Suppressor macrophage treated with lipopolysaccharide for 4 hours (primary cell): ENCODE results near the gene PPP1R14D.

ENCODE experiments used
- DNase-seq: peaks from one replicate; pipeline ENCODE4 v3.0.0-alpha.2; 2020

The PPP1R14D gene

DNA sequence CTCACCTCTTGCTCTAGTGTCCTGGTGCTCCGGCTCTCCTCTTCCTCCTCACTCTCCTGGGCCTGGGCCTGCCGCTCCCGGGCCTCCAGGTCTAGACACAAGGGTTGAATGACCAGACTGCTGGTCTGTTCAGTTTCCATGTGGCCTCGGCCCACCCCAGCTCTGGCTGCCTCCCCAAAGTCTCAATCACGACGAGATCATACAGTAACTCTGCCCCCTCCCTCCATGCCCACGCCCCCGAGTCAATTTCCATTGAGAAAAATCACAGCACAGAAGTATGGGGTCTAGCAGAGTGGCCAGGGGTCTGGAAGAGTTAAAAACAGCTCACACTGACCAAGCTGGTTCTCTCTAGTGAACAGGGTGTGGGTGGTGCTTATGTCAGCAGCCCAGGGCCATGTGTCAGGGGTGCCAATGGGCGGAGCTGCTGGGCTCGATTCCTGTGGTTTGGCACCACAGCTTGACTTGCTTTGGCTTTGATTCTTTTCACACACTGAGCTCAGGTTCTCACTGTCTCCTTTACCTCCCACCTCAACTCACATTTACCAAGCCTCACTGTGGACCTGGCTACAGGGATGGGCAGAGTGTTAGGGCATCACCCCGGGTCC, 51.9 kb downstream of the PPP1R14D start:
- peak; percentile 66 for DNase-seq

DNA sequence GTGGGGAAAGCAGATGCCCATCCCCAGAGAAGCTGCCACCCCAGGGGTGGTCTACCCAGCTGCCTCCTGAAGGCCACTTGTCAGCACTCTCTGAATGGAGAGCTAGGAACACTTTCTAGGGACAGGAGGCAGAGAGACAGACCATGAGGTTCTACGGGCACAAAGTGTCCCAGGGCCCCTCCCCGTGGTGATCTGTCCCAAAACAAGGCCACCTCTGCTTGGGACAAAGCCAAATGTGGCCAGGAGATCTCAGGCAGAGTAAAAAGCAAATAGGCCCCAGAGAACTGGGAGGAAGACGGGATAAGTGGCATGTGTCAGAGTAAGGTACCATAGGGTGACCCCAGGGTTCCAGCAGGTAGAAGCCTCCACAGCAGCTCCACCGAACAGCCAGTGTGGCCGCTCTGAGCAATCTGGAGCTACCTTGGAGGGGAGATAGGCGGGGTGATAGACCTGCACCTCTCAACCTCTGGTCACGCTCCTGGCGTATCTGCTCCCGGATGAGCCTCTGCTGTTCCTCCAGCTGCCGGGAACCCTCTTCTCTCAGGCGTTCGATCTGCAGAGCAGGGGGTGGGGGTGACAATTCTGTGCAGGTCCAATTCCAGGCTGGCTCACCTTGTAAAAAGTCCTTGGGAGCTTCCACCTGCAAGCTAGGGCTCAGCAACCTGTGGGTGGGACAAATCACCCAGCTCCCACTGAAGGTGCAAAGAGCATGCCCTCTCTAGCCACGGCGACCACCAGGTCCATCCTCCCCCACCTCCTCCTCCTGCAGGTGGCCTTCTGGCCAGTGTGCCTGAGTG, 52.6 kb downstream of the PPP1R14D start:
- DNase-seq, result no peak

DNA sequence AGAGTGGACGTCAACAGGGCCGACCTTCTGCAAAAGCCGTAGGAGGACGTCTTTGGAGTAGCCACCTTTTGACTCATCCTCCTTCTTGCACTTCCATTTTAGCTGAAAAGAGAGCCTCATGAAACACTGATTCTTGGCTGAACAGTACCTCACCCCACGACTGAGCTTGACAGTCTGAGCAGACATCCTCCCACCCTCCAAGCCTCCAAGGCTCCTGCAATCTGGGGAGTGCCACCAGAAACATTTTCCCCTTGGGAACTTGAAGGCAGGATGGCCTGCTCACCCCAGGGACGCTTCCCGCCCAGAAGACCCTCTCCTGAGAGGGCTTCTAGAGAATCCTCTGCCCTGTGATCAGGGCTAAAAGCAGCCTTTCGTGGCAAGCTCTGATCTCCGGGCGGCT, 53.5 kb downstream of the PPP1R14D start:
- DNase-seq, result no peak

DNA sequence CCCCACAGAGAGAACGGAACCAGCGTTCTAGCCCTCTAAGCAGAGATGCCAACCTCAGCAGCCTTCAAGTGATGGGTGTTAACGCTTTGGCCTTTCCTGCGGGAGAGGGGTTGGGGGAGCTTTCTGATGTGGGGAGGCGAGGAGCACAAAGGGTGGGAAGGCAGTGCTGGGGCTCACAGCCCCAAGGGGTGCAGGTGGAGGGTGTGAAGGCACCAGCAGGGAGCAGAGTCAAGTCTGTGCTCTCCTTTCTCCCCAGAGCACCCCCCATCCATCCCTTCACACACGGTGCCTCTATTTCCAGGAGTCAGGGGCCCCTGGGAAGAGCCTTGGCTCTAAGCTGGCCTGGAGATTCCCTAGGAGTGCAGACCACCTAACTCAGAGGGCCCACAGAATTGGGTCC, 54.6 kb downstream of the PPP1R14D start:
- no peak for DNase-seq

- DNase-seq, result no peak
Measured at GRCh38 chr15:40773496-40773895, 55.0 kb downstream of the PPP1R14D start.

- no peak for DNase-seq
Measured at GRCh38 chr15:40772014-40772413, 56.5 kb downstream of the PPP1R14D start.

GRCh38 chr15:40771242-40771641, 57.3 kb downstream of the PPP1R14D start:
- no peak for DNase-seq

GRCh38 chr15:40770147-40770721, 58.3 kb downstream of the PPP1R14D start:
- DNase-seq, result no peak

GRCh38 chr15:40769274-40770146, 59.0 kb downstream of the PPP1R14D start, which contains the start of gene C15orf62:
Gene C15orf62, plus strand, starts transcription at chr15:40769980. Its CDS starts 516 bp downstream, at chr15:40770496.
- peak; percentile 42 for DNase-seq

GRCh38 chr15:40768521-40769273, 59.8 kb downstream of the PPP1R14D start:
- no peak for DNase-seq

- no peak for DNase-seq
Measured at GRCh38 chr15:40767838-40768500, 60.5 kb downstream of the PPP1R14D start.

GRCh38 chr15:40766906-40767837, 61.3 kb downstream of the PPP1R14D start:
- DNase-seq, result no peak

- no peak for DNase-seq
Measured at GRCh38 chr15:40766194-40766815, 62.2 kb downstream of the PPP1R14D start.
